Small intestine (tissue), 7 donors: ENCODE data around the gene CCDC195. TPM values are rescaled to one million over a fixed set of nuclear protein-coding genes. Genes with fewer than 3 reads are reported as not detected.

Source experiments
- DNase-seq, 2 donors: peaks; one replicate each; pipeline versions ENCODE4 v3.0.0 to v3.0.0-alpha.2; 2013
- FAIRE-seq: peaks from 2 replicates; lab custom pipeline; 2012; peaks lifted over from hg19 to GRCh38; lab: Jason Lieb, UNC
- H3K27ac ChIP-seq, 3 donors: one replicate each; pipeline ENCODE4 v1.5.1; 2013; ENCODE audit warnings: low read length in 2 of 3, mild to moderate bottlenecking in 2 of 3, control low read depth in 1 of 3, inconsistent platforms in 1 of 3, low read depth in 1 of 3, moderate library complexity in 1 of 3
- H3K27me3 ChIP-seq, 3 donors: one replicate each; pipeline ENCODE4 v1.6.1; 2013; ENCODE audit warnings: low read length in 3 of 3, inconsistent platforms in 1 of 3; ENCODE audit not compliant: control insufficient read depth in 3 of 3, insufficient read depth in 3 of 3
- H3K36me3 ChIP-seq, 3 donors: one replicate each; pipeline ENCODE4 v1.6.1; 2013; ENCODE audit warnings: low read length in 3 of 3, inconsistent platforms in 1 of 3, low read depth in 1 of 3, mild to moderate bottlenecking in 1 of 3, moderate library complexity in 1 of 3; ENCODE audit not compliant: control insufficient read depth in 3 of 3, insufficient read depth in 2 of 3
- H3K4me1 ChIP-seq, 3 donors: one replicate each; pipeline ENCODE4 v1.6.1; 2013; ENCODE audit warnings: low read length in 2 of 3, inconsistent platforms in 1 of 3, low read depth in 1 of 3, mild to moderate bottlenecking in 1 of 3, moderate library complexity in 1 of 3; ENCODE audit not compliant: control insufficient read depth in 3 of 3, insufficient read depth in 2 of 3
- H3K4me3 ChIP-seq, 3 donors: one replicate each; pipeline ENCODE4 v1.5.1; 2013; ENCODE audit warnings: low read length in 3 of 3, control low read depth in 1 of 3, inconsistent platforms in 1 of 3, low read depth in 1 of 3, mild to moderate bottlenecking in 1 of 3, moderate library complexity in 1 of 3
- H3K9me3 ChIP-seq, 2 donors: one replicate each; pipeline ENCODE4 v1.6.1; 2013; ENCODE audit warnings: low read depth in 1 of 2, low read length in 1 of 2; ENCODE audit not compliant: control insufficient read depth in 2 of 2, insufficient read depth in 1 of 2
- WGBS, 3 donors: extraction: QIAGEN DNeasy Blood & Tissue Kit; methylation state at CpG; one replicate each; pipeline ENCODE4 v1.1.7; 2013; 5-methylcytosine and 5-hydroxymethylcytosine counted together
- polyA plus RNA-seq, 4 donors: library from polyadenylated mRNA; stranded (reverse) in 3 of 4; unstranded in 1 of 4; fragments of 200-250 nt in 3 of 4; fragments of 120-200 nt in 1 of 4; gene quantifications; one replicate each; pipeline versions ENCODE4 v1.2.1 to v1.2.3, GENCODE V29; 2013
- donor health status: healthy with polysubstance abuse.
- donor health status: control.
- donor health status: control.
- donor health status: Bipolar disorder and iron deficiency.
- donor health status: healthy.

CCDC195 gene
- polyA plus RNA-seq, 4 donors = not detected

DNA sequence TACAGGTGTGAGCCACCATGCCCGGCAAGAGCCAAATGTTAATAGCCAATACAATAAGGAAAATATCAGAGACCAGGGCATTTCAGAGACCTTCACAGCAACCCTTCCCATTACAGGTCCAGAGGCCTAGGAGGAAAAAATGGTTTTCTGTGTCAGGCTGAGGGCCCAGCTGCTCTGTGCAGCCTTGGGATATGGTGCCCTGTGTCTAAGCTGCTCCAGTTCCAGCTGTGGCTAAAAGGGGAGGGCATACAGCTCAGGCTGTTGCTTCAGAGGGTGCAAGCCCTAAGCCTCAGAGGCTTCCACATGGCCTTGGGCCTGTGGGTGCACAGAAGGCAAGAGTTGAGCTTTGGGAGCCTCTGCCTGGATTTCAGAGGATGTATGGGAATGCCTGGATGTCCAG is 20.1 kb upstream of the CCDC195 start:
- no peak overlapping the region for H3K4me3 ChIP-seq
- no peak overlapping the region for H3K27ac ChIP-seq
- DNase-seq (no peak), FAIRE-seq (no peak)
- H3K9me3 ChIP-seq = peaks cover 0 to 13% of the 10 kb centered on the region in 2 donors
- H3K27me3 ChIP-seq = no peaks in the 10 kb centered on the region
- WGBS, 3 donors = 94 to 100% (median 94%) methylated on average over 1 of the region's 1 CpG
- no peaks in the 10 kb centered on the region for H3K36me3 ChIP-seq
- H3K4me1 ChIP-seq = no peaks in the 10 kb centered on the region

DNA sequence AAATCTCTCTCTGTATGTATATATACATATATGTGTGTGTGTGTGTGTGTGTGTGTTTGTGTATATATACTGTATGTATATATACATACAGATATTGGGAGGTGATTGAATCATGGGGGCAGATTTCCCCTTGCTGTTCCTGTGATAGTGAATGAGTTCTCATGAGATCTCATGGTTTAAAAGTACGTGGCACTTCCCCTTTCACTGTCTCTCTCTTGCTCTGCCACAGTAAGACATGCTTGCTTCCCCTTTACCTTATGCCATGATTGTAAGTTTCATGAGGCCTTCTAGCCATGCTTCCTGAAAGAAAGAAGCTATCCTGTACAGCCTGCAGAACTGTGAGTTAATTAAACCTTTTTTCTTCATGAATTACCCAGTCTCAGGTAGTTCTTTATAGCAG is 18.8 kb upstream of the CCDC195 start:
- Histone ChIP-seq H3K4me3 (no peak overlapping the region), H3K9me3 (peaks cover 0 to 13% of the 10 kb centered on the region in 2 donors), H3K27me3 (no peaks in the 10 kb centered on the region), H3K36me3 (no peaks in the 10 kb centered on the region), H3K4me1 (no peaks in the 10 kb centered on the region), H3K27ac (no peak overlapping the region)
- FAIRE-seq = no peak
- no peak for DNase-seq
- WGBS, 3 donors = 18 to 64% (median 50%) methylated on average over 1 of the region's 1 CpG

DNA sequence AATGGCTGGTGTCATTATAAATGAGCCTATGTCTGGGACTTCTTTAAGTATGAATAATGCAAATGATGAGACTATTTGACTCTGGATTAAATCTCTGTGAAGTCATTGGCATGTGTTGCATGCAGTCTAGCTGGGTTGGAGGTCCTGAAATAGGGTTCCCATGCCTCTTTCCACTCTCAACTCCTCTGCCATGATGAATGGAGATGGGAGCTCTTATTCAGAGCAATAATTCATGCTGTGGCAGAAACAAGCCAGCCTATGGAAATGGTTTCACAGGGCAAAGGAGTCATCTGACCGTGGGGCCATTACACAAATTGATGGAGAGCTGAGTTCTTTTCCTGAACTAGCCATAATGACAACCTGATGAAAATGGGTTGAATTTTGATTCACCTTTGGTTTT is 15.5 kb upstream of the CCDC195 start:
- WGBS, 3 donors = 54 to 87% (median 70%) methylated on average over 1 of the region's 1 CpG
- Histone ChIP-seq H3K4me3 (no peak overlapping the region), H3K4me1 (no peaks in the 10 kb centered on the region), H3K27ac (no peak overlapping the region), H3K9me3 (peaks cover 0 to 12% of the 10 kb centered on the region in 2 donors), H3K36me3 (no peaks in the 10 kb centered on the region), H3K27me3 (no peaks in the 10 kb centered on the region)
- FAIRE-seq (no peak), DNase-seq (no peak)

DNA sequence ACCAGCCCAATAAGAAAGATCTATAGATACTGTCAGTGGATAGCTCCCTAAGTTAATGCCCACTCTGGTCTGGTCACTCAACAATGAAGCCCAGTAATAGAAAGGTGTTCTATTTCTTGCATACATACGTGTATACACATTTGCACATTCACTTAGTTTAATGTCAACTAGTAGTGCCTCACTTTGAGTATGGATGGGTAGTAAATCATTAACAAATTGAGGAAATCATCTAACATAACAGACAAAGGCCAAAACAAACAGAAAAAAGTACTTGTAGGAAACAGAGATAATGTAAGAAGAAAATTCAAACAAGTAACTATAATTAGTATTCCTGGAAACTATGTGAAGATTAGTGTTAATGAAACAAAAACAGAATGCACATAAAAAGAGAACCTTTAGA is 13.3 kb upstream of the CCDC195 start:
- H3K4me3 ChIP-seq = no peak overlapping the region
- H3K4me1 ChIP-seq = no peaks in the 10 kb centered on the region
- 67 to 82% (median 71%) methylated on average over 1 of the region's 1 CpG for WGBS, 3 donors
- H3K9me3 ChIP-seq = peaks cover 0 to 5% of the 10 kb centered on the region in 2 donors
- no peaks in the 10 kb centered on the region for H3K36me3 ChIP-seq
- DNase-seq = no peak
- FAIRE-seq = no peak
- H3K27me3 ChIP-seq = no peaks in the 10 kb centered on the region
- H3K27ac ChIP-seq = no peak overlapping the region

DNA sequence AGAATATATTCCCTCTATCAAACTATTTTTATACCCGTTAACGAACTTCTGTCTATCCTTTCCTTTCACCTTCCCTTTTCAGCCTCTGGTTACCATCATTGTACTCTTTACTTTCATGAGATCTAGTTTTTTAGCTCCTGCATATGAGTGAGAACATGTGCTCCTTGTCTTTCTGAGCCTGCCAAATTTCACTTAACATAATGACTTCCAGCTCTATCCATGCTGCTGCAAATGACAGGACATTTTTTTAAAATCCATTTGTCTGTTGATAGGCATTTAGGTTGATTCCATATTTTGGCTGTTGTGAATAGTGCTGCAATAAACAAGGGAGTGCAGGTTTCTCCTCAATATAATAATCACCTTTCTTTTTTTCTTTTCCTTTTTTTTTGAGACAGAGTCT is 8.2 kb upstream of the CCDC195 start:
- H3K4me1 ChIP-seq = no peaks in the 10 kb centered on the region
- no peak overlapping the region for H3K27ac ChIP-seq
- no peaks in the 10 kb centered on the region for H3K36me3 ChIP-seq
- FAIRE-seq (no peak), DNase-seq (no peak)
- WGBS, 3 donors = 88 to 98% (median 90%) methylated on average over 2 of the region's 2 CpGs
- peaks cover 0 to 5% of the 10 kb centered on the region in 2 donors for H3K9me3 ChIP-seq
- no peaks in the 10 kb centered on the region for H3K27me3 ChIP-seq
- no peak overlapping the region for H3K4me3 ChIP-seq

DNA sequence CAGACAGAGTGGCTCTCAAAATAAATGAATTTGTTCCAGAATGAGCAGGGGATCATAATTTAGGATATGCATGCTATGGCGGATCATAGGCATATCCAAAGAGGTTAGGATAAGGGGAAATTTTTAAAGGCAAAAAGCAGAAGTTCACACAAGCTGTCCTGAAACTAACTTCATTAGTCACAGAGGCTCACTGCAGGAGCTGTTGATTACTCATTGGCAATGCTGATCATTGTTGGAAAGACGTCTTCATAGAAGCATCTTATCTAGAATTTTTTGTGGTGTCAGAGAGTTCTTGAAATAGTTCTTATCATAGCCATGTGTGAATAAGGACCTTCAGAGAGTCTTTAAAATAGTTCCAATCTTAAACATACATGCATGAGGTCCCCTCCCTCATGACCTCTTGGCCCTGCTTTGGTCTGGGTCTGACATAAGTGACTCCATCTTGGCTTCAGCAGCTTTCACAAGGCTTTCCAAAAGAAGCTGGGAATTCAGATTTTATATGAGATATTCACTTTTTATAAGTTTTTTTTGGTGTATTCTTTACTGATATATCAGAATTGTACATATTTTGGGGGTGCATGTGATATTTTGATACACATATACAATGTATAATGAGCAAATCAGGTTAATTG is 7.5 kb upstream of the CCDC195 start:
- H3K4me1 ChIP-seq = no peaks in the 10 kb centered on the region
- H3K27ac ChIP-seq = no peak overlapping the region
- WGBS, 3 donors = 61 to 64% (median 62%) methylated on average over 2 of the region's 2 CpGs
- no peaks in the 10 kb centered on the region for H3K36me3 ChIP-seq
- no peak overlapping the region for H3K4me3 ChIP-seq
- peaks cover 0 to 3% of the 10 kb centered on the region in 2 donors for H3K9me3 ChIP-seq
- no peak for DNase-seq
- no peaks in the 10 kb centered on the region for H3K27me3 ChIP-seq
- no peak for FAIRE-seq

DNA sequence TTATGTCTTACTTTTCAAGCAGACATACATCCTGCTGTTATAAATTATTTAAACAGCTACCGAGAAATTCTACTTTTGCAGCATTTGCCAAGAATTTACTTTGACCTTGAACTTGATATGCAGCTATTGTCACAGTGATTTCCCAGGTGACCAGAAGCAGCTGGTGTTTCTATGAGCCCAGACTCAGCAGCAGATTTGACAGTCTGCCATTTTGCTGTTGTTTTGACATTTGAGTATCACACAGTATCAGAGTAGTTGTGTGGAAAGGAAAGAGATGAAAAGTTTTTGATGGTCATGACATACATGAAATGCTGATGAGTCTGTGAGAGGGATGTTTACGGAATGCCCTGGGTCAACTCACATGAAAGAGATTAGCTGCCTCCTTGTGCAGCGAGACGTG is 6.6 kb upstream of the CCDC195 start:
- H3K9me3 ChIP-seq = no peaks in the 10 kb centered on the region
- FAIRE-seq (no peak), DNase-seq (no peak)
- no peaks in the 10 kb centered on the region for H3K27me3 ChIP-seq
- 68 to 85% (median 78%) methylated on average over 4 of the region's 4 CpGs for WGBS, 3 donors
- H3K27ac ChIP-seq = no peak overlapping the region
- H3K4me3 ChIP-seq = no peak overlapping the region
- H3K36me3 ChIP-seq = no peaks in the 10 kb centered on the region
- no peaks in the 10 kb centered on the region for H3K4me1 ChIP-seq

DNA sequence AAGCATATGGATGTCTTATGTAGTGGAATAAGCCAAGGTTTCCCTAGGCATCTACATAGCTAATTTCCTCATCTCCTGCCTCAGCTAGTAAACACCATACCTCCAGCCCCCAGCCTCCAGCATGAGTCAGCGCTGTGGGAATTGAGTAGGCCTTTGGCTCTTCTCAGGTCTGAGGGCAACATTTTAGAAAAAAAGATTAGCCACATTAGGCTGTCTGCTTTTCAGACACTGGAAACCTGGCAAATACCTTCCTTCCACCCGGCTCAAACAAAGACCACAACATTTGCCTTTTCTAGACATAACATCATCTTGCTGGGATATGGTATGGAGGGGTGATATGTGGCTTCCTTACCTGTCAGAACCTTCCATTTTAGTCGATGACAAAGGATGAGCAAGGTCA is 6.1 kb upstream of the CCDC195 start:
- Histone ChIP-seq H3K27ac (no peak overlapping the region), H3K27me3 (no peaks in the 10 kb centered on the region), H3K36me3 (no peaks in the 10 kb centered on the region), H3K9me3 (no peaks in the 10 kb centered on the region), H3K4me3 (no peak overlapping the region), H3K4me1 (no peaks in the 10 kb centered on the region)
- 81 to 87% (median 81%) methylated on average over 3 of the region's 3 CpGs for whole genome bisulfite sequencing, 3 donors
- FAIRE-seq (no peak), DNase-seq (no peak)

DNA sequence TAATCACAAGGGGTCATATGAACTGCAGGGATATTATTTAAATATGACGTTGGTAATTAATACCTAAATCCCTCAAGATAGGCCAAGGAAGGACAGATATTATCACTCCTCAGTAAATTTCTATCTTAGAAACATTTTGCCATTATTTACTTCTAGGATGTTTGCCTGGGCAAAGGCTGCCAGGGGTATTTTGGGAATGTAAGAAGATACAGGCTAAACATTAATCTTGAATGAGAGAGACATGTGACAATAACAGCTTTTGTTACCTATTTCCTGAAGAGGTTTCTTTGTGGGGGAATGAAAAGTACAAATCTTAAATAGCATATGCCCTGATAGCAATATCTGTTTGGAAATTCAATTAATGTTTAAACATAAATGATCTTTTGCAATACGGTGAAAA is 756 bp upstream of the CCDC195 start:
- Histone ChIP-seq H3K27ac (no peak overlapping the region), H3K4me1 (no peaks in the 10 kb centered on the region), H3K4me3 (no peak overlapping the region), H3K27me3 (no peaks in the 10 kb centered on the region), H3K9me3 (no peaks in the 10 kb centered on the region), H3K36me3 (no peaks in the 10 kb centered on the region)
- peak in 1 of 2 donors; percentile 6 for DNase-seq
- WGBS, 3 donors = 20 to 57% (median 31%) methylated on average over 2 of the region's 2 CpGs
- FAIRE-seq = no peak
